Activated CD4-positive, CD25-positive, alpha-beta regulatory T cell treated with anti-CD3 and anti-CD28 coated beads, Interleukin-2, amount 50 U/mL, for 16 hours (primary cell): ENCODE data around the gene SEC14L3.

Experiments
- DNase-seq: peaks from one replicate; pipeline ENCODE4 v3.0.0-alpha.2; 2020; ENCODE audit warnings: low read depth, low spot score

Gene SEC14L3

DNA sequence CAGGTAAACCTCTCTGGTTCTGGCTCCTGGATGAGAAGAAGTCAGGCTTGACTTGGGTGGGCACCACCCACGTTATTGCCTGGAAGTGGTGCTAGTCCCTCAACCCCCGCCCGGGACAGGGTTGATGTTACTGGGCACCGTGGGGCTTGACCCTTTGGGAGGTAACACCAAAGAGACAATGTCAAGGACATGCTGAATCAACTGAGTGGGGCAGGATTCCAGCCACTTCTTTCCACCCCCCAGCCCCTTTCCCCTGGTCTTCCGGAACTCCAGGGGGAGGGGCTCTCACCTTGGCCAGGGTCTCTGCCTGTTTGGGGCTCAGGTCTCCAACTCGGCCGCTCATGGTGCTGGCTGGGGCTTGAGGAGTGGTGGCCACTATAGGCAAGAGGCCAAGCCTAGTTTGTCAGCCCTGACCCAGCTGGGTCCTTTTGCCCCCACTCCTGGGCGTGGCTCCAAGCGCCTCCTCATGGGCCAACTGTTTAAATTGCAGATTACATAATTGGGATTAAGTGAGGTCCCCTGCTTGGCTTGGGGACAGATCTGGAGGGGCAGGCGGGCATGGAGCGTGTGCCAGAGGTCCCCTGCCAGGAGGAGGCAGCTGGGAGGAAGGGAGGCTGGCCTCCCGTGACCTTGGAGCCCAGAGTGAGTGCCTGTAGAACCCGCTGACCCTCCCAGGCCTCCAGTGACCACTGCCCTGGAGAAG, at the start of gene SEC14L3:
Gene SEC14L3 (minus strand): TSS at position 402 of the 703 bp plus-strand sequence. CDS start 59 bp downstream, at position 343.
- DNase-seq: no peak

DNA sequence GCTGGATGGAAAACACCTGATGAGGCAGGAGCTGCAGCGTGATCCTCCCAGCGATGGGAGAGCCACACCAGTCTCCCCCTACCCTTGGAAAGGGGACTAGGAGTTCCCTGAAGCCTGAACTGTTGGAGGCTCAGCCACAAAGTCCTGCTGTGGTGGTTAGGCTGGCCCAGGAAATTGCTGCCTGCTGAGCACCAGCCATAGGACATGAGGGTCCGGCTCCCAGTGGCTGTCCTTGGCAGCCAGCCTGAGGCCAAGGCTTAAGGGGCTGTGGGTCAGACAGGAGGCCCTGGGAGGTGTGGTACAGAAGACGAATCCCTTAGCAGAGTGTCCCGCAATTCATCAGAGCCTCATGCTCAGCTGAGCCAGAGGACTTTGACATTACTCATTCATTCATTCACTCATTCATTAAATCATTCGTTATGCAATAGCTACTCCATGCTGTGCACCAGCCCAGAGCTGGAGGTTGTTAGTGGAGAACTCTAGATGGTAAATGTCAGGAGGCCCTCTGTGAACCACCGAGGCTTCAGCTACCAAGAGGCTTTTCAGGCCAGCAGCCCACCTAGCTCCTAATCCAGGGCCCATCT, 48.1 kb upstream of the SEC14L3 start:
- DNase-seq: no peak

DNA sequence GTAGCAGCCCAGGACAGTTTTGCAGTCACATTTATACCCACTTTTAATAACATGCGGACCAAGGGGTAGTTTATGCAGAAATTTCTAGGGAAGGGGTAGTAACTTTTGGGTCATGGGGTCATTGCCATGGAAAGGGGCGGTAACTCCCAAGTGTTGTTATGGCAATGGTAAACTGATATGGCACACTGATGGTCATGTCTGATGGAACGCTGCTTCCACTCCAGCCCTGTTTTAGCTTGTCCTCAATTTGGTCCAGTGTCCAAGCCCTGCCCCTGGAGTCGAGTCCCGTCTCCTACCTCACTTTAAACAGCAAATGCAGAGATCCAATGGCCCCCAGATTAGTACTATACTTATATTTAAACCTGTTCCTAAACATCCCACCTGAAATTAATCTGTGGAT, 44.9 kb upstream of the SEC14L3 start:
- DNase-seq: no peak

DNA sequence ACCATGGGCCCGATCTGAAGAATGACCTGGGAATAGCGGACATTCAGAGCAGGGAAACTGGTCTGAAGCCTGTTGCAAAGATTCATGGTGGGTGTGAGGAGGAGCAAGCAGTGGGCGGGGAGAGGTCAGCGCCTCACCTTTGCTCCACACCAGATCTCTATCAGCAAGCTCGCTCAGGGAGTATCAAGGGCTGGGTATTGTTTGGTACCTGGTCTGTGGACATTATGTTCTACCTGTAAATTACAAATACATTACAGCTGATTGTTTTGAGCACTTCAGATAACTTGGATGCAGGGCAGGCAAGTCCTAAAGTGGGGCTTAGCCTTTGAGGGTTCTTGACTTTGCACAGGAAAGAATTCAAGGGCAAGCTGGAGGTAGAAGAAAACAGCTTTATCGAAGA, 44.5 kb upstream of the SEC14L3 start:
- DNase-seq: no peak

DNA sequence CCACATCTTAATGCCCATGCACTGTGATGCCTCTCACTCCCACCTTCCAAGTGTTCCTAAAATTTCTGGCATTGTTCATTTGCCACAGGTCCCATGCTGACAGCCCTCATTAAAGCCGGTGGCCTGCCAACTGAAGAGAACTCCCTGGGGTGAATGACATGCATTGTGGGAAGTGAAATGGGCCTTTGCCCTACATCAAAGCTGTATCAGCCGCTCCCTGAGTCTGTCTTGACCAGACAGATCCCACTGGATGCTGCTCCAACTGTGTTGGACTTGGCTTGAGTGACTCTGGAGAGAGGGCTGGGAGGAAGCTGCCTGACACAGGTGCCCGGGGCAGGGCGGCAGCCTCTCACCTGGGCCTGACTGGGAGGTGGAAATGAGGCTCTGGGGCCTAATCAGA, 42.4 kb upstream of the SEC14L3 start:
- DNase-seq: no peak

DNA sequence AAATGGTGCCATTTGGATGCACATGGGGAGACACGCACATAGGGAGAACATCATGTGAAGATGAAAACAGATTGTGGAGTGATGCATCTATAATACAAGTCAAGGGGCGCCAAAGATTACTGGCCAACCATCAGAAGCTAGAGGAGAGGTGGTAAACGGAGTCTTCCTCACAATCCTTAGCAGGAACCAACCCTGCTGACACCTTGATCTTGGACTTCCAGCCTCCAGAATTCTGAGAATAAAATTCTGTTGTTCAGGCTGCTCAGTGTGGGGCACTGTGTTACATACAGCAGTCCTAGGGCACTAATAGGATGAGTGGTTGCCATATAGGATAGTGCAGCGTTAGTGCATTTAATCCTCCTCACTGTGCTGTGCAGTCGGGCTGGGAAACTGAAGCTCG, 41.6 kb upstream of the SEC14L3 start:
- no peak for DNase-seq

DNA sequence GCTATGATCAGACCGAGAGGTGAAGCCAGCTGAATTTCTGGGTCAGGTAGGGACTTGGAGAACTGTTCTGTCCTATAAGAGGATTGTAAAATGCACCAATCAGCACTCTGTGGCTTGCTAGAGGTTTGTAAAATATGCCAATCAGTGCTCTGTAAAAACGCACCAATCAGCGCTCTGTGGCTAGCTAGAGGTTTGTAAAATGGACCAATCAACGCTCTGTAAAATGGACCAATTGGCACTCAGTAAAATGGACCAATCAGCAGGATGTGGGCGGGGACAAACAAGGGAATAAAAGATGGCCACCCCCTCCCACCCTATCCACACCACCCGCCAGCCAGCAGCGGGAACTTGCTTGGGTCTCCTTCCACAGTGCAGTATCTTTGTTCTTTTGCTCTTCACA, 40.1 kb upstream of the SEC14L3 start:
- DNase-seq: no peak

DNA sequence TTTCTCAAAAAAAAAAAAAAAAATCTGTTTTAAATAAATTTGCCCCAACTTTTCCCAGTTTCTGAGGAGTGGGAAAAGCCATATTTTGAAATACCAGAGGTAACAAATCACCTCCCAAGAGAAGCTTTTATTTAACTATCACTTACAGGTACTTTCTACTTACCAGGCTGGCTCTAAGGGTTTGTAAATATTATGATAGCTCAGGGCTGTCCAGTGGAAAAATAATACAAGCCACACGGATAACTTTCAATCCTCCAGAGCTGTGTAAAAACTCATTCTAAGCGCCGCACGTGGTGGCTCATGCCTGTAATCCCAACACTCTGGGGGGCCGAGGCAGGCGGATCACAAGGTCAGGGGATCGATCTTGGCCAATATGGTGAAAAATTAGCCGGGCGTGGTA, 39.3 kb upstream of the SEC14L3 start:
- DNase-seq: no peak

DNA sequence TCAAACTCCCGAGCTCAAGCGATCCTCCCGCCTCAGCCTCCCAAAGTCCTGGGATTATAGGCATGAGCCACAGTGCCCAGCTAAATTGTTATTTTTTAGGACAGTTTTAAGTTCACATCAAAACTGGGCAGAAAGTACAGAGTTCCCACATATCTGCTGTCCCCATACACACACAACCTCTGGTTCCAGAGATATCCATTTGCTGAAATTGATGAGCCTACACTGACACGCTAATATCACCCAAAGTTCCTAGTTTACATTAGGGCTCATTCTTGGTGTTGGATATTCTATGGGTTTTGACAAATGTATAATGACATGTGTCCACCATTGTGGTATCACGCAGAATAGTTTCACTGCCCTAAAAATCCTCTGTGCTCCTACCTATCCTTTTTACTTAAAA, 36.4 kb upstream of the SEC14L3 start:
- DNase-seq: no peak

DNA sequence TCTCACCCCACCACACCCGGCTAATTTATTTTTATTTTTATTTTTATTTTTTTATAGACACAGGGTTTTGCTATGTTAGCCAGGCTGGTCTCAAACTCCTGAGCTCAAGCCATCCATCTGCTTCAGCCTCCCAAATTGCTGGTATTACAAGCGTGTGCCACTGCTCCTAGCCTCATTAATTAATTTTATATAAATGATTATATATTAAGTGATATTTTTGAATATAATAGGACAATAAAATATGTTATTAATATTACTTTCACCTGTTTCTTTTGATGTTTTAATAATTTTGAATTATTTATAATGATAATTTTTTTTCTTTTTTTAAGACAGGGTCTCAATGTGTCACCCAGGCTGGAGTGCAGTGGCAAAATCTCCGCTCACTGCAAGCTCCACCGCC, 35.9 kb upstream of the SEC14L3 start:
- no peak for DNase-seq

DNA sequence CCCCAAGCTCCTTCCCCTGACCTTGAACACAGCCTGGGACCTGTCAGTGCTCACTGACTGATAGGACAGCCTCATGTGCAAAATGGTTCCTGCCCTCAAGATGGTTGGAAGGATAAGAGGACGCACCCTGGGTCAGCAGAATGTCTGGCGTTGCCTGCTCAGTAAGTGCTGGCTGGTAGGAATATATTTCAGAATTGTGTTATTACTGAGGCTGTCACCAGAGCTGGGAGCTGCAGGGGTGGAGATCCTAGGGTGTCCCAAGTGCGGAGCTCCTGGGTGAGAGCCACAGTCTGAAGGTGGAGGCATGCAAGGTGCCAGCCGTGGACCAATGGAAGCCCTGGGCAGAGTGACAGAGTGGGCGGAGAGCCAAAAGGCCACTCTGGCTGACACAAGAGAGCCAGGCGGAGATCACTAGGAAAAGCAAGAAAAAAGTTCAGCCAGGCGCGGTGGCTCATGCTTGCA, 34.7 kb upstream of the SEC14L3 start:
- no peak for DNase-seq

DNA sequence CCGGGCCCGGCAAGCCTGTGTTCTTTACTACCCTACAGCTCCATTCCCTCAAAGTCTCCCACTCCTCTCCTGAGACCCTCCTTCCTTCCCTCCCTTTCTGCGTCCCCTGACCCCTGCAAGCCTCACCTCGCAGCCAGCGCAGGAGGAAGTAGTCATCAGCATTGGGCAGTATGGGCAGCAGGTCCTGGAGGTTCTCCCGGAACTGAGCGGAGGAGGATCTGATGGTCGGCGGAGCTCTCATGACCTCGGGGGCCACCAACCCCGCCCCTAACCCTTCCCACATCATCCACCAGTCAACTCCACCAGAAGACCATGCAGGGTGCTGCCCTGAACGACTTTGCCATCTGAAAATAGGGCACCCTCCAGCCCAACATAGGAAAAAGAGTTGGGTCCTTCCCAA, 31.7 kb upstream of the SEC14L3 start:
- DNase-seq: no peak

DNA sequence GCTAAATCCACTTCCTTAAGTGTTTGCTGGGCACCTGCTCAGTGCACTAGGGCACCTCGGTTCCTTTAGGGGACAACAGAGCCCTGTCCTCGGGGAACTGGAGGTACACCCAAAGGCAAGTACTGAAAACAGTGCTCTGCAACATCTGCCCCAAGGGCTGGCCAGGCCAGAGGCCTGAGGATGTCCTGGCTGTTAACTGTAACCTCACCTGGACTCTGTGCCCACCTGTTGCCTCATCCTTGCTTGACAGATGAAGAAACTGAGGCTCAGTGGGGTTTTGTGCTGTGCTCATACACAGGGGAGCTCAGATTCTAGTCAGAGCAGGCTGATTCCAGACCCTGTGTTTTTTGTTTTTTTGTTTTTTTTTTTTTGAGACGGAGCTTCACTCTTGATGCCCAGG, 31.1 kb upstream of the SEC14L3 start:
- no peak for DNase-seq

DNA sequence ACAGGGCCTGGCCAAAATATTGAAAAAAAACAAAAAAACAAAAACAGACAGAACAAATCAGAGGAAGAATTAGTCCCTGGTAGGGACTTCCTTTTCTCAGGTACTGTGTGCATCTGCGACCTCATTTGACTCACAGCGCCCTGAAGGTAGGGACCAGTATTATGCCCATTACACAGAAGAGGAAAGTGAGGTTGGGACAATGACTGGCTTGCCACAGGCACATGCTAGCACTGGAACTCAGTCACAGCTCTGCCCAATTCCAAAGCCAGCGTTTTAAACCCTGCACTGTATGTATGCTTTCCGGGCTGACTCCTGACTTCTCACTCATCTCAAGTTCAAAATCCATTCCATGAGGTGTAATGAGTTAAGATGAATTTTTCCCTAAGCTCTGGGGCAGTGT, 30.3 kb upstream of the SEC14L3 start:
- no peak for DNase-seq

DNA sequence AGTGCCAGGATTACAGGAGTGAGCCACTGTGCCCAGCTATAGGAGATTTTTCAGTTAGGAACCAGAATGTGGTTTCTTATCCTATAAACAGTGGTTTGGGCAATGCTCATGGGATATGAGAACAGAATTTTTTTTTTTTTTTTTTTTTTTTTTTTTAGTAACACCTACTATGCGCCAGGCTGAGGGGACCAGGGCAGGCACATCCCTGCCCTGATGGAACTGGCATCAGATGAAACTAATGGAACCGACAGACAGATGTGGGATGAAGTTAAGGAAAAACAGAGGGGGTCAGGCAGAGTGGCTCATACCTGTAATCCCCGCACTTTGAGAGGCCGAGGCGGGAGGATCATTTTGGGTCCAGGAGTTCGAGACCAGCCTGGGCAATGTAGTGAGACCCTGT, 28.8 kb upstream of the SEC14L3 start:
- DNase-seq: no peak

DNA sequence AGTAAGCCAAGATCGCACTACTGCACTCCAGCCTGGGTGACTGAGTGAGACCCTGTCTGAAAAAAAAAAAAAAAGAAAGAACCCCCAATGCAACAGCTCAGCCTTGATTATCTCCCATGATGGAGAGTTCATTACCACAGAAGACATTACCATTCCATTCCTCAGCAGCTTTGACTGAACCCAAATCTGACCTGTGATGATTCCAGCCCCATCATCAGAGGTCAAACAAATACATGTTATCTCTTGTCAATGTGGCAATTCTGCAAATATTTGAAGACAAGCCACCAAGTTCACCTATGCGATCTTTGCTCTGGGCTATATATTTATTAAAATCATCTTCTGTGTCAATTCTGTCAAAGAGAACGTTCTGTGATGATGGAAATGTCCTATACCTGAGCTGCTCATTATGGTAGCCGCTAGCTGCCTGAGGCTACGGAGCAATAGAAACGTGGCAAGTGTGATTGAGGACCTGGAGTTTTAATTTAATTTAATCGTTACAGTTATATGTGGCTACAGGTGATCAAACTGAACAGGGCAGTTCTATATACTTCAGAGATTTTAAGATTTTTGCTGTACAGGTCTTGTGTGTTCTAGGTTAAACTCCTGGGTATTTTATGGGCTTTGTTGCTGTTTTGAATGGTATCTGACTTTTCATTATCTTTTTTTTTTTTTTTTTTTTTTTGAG, 25.8 kb upstream of the SEC14L3 start:
- no peak for DNase-seq

DNA sequence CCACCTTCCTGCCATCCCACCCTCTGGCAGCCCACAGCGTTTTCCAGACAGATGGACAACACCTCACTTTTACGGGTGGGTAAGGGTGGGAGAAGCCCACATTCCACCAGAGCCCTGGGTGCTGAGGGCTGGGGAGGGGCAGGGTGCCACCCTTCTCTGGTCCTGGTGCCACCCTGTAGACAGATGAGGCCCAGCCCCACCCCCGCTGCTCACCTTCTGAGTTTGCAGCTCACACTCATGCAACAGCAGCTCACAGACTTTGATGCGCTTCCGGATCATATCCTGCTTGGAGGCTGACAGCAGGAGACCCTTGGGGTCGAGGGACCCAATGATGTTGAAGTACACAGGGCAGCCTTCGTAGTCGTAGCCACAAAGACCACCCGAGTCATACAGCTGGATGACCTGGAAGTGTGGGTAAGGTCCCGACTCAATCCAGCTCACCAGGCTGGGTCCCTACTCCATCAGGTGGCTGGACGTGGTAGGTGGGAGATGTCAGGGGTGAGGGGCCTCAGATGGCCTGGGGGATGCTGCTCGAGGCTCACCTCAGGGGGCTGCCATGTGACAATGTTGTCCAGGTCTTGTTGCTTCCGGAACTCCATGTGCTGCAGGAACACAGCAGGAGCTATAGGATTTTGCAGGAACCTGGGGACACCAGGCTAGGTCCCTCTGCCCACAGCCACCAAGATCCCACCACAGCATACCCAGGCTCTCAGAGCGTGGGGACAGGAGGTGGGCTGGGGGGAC, 23.4 kb upstream of the SEC14L3 start:
- DNase-seq: no peak

DNA sequence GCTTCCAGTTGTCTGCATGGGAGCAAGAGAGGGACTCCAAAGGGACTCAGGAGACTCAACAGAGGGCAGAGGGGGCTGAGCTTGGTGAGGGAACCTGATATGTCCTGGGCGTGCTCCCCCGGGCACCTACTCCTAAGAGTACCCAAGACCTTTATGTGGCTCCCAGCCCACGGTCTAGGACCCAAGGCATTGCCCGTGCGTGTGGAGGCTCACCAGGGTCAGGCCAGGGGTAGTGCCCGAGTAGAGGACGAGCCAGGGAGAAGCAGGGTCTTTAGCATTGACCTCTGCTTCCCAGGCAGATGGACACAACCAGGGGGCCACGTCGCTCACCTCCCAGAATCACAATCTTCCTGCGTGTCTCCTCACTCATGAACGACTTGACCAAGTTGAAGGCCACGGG, 20.3 kb upstream of the SEC14L3 start:
- no peak for DNase-seq

DNA sequence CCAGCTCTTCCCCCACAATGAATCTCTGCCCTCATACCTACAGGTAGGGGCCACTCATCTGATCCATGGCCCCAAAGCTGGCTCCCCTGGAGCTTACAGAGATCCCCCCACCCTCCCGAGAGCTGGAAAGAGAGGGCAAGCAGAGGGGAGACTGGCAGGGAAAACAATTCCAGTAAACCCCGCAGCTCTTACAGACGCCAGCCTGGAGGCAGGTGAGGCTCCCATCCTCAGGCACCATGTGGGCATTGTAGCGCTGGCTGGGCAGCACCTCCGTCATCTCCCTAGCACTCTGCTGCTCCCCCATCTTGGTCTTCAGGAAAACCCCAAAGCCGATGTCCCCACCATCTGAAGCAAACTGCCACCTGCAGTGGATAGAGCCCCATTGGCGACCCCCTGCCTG, 19.6 kb upstream of the SEC14L3 start:
- no peak for DNase-seq

DNA sequence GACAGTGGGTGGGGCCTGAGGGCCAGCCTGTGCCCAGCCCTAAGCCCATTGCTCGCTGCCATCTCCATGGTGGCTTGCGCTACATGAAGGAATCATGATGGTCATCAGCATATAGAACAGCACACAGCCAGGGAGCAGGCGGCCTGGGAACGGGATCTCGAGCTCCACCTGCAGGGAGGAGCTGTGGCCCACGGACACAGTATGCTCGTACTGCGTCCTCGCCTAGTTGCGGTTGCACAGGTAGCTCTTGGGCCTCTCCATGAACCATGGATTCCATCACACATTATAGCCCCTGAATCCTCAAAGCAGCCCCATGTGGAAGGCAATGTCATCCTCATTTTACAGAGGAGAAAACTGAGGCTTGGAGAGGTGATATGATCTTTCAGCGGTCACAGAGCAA, 18.6 kb upstream of the SEC14L3 start:
- DNase-seq: no peak

DNA sequence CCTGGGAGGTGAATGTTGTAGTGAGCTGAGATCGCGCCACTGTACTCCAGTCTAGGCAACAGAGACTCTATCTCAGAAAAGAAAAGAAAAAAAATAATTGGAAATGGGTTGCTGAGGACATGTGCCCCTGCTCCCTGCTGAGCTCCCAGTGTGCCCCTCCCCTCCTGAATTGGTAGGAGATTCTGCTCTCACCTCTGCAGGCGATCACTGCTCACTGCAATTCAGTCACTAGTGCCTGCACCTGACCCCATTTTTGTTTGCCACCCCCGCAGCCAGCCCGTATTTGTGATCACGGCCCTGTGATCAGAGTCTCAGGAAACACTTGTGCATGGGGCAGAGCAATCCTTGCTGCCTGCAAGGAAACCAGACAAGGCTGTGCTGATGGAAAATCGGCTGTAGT, 16.3 kb upstream of the SEC14L3 start:
- no peak for DNase-seq

DNA sequence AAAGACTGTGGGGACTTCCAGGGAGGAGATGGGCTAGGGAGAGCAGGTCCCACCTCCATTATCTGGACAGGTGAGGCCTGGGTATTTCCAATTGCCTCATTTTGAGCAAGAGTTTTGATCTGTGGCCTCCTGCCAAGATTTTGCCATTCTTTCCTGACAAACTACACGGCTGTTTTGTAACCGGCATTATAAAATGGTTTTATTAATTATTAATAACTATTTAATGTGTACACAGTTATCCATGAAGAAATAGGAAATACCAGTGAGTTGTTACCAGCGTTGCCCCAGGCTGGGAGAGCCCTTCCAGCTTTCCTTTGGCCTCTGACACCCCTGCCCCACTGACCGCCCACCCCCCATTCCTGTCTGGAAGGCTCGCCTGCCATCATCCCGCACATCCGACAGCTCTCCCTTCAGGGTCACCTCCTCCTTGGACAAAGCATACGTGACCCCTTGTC, 14.9 kb upstream of the SEC14L3 start:
- no peak for DNase-seq
